ENCODE results near the gene HOMER3. TPM values are rescaled to one million over a fixed set of nuclear protein-coding genes. Genes with fewer than 3 reads are reported as not detected.
A peak's percentile ranks its signal among the peaks of the same experiment; 100 is the strongest.

HOMER3 gene
- total RNA-seq, 1 donor from 2014 or later, result 222 TPM

GRCh38 chr19:18967358-18968146 lies 26.5 kb upstream of the HOMER3 start:
- Mint-ChIP-seq H3K27me3 (ENCODE audit: unreplicated experiment) (peaks cover 2% of the 10 kb centered on the region), H3K36me3 (ENCODE audit: low read depth, unreplicated experiment) (no peaks in the 10 kb centered on the region), H3K27ac (ENCODE audit: unreplicated experiment) (peak overlapping the region; percentile 92), H3K4me1 (ENCODE audit: unreplicated experiment) (peaks cover 12% of the 10 kb centered on the region), H3K9me3 (ENCODE audit: unreplicated experiment) (no peaks in the 10 kb centered on the region), H3K4me3 (ENCODE audit: unreplicated experiment) (peak overlapping the region; percentile 56)
- DNase-seq (ENCODE audit: low spot score), result no peak
- no peak for TF ChIP-seq CTCF (IDR thresholded peaks at IDR 0.05; ENCODE audit: unreplicated experiment)

- Mint-ChIP-seq H3K27ac (ENCODE audit: unreplicated experiment) (no peak overlapping the region), H3K4me1 (ENCODE audit: unreplicated experiment) (peaks cover 7% of the 10 kb centered on the region), H3K27me3 (ENCODE audit: unreplicated experiment) (peaks cover 2% of the 10 kb centered on the region), H3K9me3 (ENCODE audit: unreplicated experiment) (no peaks in the 10 kb centered on the region), H3K36me3 (ENCODE audit: low read depth, unreplicated experiment) (no peaks in the 10 kb centered on the region), H3K4me3 (ENCODE audit: unreplicated experiment) (no peak overlapping the region)
- TF ChIP-seq CTCF (IDR thresholded peaks at IDR 0.05; ENCODE audit: unreplicated experiment), result no peak
- DNase-seq (ENCODE audit: low spot score), result no peak
Measured at GRCh38 chr19:18966307-18966706, 25.3 kb upstream of the HOMER3 start.

GRCh38 chr19:18964121-18964520 lies 23.1 kb upstream of the HOMER3 start:
- no peak for TF ChIP-seq CTCF (IDR thresholded peaks at IDR 0.05; ENCODE audit: unreplicated experiment)
- no peaks in the 10 kb centered on the region for H3K36me3 Mint-ChIP-seq (ENCODE audit: low read depth, unreplicated experiment)
- H3K27ac Mint-ChIP-seq (ENCODE audit: unreplicated experiment), result no peak overlapping the region
- no peak for DNase-seq (ENCODE audit: low spot score)
- H3K27me3 Mint-ChIP-seq (ENCODE audit: unreplicated experiment), result peaks cover 2% of the 10 kb centered on the region
- H3K4me3 Mint-ChIP-seq (ENCODE audit: unreplicated experiment), result no peak overlapping the region
- H3K9me3 Mint-ChIP-seq (ENCODE audit: unreplicated experiment), result no peaks in the 10 kb centered on the region
- H3K4me1 Mint-ChIP-seq (ENCODE audit: unreplicated experiment), result peaks cover 7% of the 10 kb centered on the region

- H3K4me3 Mint-ChIP-seq (ENCODE audit: unreplicated experiment), result peak overlapping the region; percentile 44
- no peaks in the 10 kb centered on the region for H3K9me3 Mint-ChIP-seq (ENCODE audit: unreplicated experiment)
- H3K27ac Mint-ChIP-seq (ENCODE audit: unreplicated experiment), result no peak overlapping the region
- H3K36me3 Mint-ChIP-seq (ENCODE audit: low read depth, unreplicated experiment), result no peaks in the 10 kb centered on the region
- peaks cover 2% of the 10 kb centered on the region for H3K4me1 Mint-ChIP-seq (ENCODE audit: unreplicated experiment)
- DNase-seq (ENCODE audit: low spot score), result no peak
- no peak for TF ChIP-seq CTCF (IDR thresholded peaks at IDR 0.05; ENCODE audit: unreplicated experiment)
- peaks cover 2% of the 10 kb centered on the region for H3K27me3 Mint-ChIP-seq (ENCODE audit: unreplicated experiment)
Measured at GRCh38 chr19:18961767-18962620, 21.0 kb upstream of the HOMER3 start.

GRCh38 chr19:18960370-18960769 lies 19.4 kb upstream of the HOMER3 start:
- no peaks in the 10 kb centered on the region for H3K4me1 Mint-ChIP-seq (ENCODE audit: unreplicated experiment)
- no peak for DNase-seq (ENCODE audit: low spot score)
- no peak overlapping the region for H3K27ac Mint-ChIP-seq (ENCODE audit: unreplicated experiment)
- no peaks in the 10 kb centered on the region for H3K9me3 Mint-ChIP-seq (ENCODE audit: unreplicated experiment)
- TF ChIP-seq CTCF (IDR thresholded peaks at IDR 0.05; ENCODE audit: unreplicated experiment), result no peak
- H3K27me3 Mint-ChIP-seq (ENCODE audit: unreplicated experiment), result no peaks in the 10 kb centered on the region
- H3K4me3 Mint-ChIP-seq (ENCODE audit: unreplicated experiment), result no peak overlapping the region
- H3K36me3 Mint-ChIP-seq (ENCODE audit: low read depth, unreplicated experiment), result no peaks in the 10 kb centered on the region

All from endothelial cell (in vitro differentiated cells).